Measurements from ENCODE around the gene ILF2.

- no peak for TF ChIP-seq YY1 (IDR thresholded peaks at IDR 0.05; ENCODE audit: low read depth)
- no peak for TF ChIP-seq RAD21 (IDR thresholded peaks at IDR 0.05; ENCODE audit: low read length)
- TF ChIP-seq REST (IDR thresholded peaks at IDR 0.05; ENCODE audit: low read depth, low read length) = no peak
- no peak for TF ChIP-seq FOXM1 (IDR thresholded peaks at IDR 0.05; ENCODE audit: low read depth)
Observed at GRCh38 chr1:153614906-153615305, 55.9 kb downstream of the ILF2 start.

Measured in SK-N-SH (cell line).